HG03025 (cell line): Measurements from ENCODE around the gene CBARP.
A peak's percentile ranks its signal among the peaks of the same experiment; 100 is the strongest.

Experiments used
- ATAC-seq: cut with Tn5 transposase; IDR thresholded peaks from one replicate; pipeline ENCODE4 v1.9.1; 2021; ENCODE audit warnings: mild to moderate bottlenecking, moderate library complexity; ENCODE audit not compliant: unreplicated experiment, low FRiP score

CBARP gene

DNA sequence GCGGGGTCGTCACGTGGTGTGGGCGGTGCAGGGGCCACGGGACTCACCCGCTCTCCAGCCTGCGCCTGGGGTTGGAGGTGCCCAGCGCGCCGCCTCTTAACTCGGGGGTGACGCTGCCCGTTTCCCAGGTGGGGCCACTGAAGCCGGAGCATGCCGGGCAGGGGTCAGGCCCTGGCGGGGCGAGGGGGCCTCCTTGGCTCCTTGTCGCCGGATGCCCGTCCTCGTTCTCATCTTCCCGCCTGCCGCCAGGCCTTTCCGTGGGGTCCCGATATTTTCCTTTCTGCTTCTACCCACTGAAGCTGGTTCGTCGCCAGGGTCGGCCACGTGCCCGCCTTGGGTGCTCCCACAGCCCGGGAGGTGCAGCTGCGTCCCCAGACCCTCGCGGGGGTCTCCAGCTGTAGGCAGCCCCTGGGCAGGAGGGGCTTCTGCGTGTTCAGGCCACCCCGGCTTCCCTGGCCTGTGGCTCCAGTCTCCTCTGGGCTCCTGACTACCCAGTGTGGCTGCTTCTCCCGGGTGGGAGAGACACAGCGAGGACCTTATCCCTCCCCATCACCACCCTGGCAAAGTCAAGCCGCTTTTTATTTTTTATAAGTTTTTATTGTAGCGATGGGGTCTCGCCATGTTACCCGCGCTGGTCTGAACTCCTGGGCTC is 38.3 kb upstream of the CBARP start:
- peak; percentile 2 for ATAC-seq

DNA sequence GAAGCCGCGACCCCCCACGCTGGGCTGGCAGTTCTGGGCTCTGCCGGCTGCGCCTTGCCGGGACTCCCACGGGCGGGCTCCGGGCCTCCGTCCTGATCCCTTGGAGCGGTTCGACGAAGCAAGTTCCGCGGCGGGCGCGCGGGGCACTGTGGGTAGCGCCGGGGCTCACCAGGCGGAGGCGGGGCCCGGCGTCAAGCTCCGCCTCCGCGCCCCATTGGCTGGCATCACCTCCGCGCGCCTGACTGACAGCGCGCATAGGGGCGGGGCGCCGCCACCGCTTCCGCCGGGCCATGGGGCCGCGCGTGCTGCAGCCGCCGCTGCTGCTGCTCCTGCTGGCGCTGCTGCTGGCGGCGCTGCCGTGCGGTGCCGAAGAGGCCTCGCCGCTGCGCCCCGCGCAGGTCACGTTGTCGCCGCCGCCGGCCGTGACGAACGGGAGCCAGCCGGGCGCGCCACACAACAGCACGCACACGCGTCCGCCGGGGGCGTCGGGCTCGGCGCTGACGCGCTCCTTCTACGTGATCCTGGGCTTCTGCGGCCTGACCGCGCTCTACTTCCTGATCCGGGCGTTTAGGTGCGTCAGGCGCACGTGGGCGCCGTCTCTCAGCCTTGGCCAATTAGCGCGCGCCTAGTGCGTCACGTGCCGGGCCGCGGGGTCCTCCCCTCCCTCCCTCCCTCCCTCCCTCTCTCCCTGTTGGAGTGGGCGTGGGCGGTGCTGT is 37.6 kb upstream of the CBARP start, which contains the start of gene FAM174C:
FAM174C (plus strand) TSS at position 271 of the 716 bp plus-strand sequence; CDS start at position 291, 20 bp downstream.
- ATAC-seq, result peak; percentile 68

DNA sequence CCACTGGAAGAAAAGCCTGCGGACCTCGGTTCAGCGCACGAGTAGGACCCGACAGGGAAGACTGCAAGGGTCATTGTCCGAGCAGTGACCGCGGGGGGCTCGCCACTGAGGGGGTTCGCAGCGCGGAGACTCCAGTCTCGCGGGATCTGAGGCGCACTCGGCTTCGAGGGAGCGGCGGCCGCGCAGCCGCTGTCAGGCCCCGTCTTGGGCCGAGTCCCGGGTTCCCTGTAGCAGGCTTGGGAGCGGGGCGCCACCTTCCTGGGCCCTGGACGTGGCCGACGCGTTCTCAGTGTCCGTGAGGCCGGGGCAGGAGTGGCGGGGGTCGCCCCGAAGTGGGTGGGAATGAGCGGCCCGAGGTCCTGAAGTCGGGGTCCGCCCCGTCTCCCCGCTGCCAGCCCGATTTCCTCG is 37.1 kb upstream of the CBARP start:
- ATAC-seq, result no peak

DNA sequence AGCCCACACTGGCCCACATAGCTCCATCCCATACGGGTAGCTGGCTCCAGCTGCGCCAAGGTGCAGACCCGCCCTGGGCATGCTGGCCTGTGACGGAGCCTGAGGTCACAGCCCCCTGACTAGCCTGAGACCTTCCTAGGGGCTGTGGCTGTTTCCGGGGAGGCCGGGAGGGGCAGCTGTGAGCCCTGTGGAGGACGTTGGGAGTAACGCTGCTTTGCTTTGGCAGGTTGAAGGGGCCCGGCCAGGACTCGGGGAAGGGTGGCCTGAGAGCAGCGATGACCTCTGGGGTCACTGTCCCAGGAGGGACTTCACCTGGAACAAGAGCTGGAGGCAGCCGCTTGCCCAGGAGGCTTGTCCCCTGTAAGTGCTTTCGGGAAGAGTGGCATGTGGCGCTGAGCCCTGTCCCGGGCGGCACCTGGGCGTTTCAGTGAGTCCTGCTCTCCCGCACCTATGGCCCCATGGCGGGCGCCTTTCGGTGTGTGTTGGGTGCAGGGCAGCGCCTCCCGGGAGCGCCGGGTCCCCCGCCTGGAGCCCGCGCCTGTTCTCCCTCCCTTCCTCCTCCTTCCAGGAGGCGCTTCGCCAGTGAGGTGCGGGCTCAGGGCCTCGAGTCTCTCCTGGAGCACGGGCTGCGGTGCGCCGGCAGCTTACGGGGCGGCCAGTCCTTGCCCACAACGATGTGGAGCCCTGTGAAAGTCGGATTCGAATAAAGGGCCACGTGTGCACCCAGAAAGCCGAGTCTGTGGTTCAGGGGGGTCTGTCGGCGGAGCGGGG is 36.5 kb upstream of the CBARP start:
- ATAC-seq, result no peak

DNA sequence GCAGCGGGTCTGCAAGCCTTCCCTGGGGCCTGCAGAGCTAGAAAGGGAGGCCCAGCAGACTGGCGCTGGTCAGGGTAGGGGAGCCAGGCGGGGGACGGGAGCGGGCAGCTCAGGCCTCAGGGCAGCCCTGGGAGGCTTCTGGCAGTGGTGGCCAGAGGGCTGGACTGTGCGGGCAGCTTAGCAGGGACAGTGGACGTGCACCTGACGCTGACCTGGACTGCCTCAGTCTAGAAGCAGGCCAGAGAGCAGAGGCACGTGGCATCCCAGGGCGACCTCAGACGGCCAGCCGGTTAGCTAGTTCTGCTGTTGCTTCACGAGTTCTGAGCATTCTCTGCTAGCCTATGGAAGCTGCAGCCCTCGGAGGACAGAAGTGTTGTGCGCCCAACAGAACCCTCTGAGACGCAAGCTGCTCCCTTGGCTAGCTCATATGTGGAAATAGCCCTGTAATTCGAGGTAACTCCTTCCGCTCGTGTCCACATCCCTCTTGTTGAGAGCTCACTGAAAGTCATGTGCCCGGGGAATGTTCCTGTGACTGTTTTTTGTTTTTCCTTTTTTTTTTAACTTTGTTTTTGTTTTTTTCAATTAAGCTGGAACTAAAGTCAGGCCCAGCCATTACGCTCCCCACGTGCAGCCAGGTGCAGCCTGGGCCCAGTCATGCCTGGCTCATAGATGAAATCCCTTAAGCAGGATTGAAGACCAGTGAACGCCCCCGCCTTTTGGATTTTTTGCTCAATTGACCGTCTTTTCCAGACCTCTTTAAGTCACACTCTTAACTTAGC is 35.6 kb upstream of the CBARP start:
- ATAC-seq, result no peak

DNA sequence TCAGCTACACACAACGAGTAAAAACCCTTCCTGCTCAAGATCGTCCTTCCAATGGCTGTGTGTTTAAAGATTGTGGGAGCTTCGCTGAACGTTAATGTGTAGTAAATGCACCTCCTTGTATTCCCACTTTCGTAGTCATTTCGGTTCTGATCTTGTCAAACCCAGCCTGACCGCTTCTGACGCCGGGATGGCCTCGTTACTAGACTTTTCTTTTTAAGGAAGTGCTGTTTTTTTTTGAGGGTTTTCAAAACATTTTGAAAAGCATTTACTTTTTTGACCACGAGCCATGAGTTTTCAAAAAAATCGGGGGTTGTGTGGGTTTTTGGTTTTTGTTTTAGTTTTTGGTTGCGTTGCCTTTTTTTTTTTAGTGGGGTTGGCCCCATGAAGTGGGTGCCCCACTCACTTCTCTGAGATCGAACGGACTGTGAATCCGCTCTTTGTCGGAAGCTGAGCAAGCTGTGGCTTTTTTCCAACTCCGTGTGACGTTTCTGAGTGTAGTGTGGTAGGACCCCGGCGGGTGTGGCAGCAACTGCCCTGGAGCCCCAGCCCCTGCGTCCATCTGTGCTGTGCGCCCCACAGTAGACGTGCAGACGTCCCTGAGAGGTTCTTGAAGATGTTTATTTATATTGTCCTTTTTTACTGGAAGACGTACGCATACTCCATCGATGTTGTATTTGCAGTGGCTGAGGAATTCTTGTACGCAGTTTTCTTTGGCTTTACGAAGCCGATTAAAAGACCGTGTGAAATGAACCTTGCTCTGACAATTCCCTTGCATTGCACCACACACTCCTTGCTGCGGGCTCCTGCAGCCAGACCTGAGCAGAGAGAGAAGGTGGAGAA is 34.8 kb upstream of the CBARP start:
- ATAC-seq, result no peak

DNA sequence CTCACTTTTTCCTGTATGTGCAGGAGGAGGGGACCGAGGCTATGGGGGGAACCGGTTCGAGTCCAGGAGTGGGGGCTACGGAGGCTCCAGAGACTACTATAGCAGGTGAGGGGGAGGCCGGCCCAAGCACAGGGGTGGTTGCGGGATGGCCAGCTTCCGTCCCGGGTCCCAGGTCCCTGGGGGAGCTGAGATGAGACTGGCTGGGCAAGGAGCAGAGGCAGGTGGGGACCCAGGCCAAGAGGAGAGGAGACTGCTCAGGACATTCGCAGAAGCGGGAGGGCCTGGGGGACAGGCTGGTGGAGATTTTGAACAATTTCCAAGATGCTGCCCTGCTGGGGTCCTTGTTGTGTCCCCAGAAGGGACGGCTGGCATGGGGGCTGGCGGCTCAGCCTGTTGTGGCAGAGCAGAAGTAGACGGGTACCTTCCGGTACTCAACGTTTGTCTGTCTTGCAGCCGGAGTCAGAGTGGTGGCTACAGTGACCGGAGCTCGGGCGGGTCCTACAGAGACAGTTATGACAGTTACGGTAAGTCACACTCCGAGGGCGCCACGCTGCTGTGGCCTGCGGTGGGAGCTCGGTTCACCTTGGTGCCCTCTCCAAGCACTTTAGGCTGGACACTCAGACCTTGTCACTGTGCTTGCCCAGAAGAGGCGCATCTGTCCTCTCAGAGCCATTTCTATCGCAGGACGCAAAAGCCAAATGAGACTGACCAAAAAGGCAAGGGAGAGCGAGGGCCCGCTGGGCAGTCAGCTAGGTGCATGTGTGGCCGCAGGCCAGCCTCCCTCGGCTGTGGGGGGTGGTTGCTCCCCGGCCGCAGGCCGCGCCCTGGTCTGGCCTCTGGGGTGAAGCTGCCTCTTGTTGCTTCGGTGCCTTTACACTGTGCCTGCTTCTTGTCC is 34.0 kb upstream of the CBARP start:
- no peak for ATAC-seq

DNA sequence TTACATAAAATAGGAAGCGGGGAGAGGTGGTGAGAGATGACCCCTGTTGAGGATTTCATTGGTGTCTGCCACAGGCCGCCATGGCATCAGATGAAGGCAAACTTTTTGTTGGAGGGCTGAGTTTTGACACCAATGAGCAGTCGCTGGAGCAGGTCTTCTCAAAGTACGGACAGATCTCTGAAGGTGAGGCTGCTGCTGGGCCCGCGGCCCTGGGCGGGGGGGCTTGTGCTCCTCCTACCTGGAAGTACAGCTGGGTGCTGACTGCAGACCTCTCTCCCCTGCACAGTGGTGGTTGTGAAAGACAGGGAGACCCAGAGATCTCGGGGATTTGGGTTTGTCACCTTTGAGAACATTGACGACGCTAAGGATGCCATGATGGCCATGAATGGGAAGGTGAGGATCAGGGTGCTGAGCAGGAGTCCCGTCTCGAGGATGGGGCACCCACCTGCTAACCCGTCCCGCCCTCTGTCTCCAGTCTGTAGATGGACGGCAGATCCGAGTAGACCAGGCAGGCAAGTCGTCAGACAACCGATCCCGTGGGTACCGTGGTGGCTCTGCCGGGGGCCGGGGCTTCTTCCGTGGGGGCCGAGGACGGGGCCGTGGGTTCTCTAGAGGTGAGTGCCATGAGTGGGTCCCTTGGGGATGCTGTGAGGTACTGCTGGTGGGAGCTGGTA is 33.2 kb upstream of the CBARP start:
- no peak for ATAC-seq

DNA sequence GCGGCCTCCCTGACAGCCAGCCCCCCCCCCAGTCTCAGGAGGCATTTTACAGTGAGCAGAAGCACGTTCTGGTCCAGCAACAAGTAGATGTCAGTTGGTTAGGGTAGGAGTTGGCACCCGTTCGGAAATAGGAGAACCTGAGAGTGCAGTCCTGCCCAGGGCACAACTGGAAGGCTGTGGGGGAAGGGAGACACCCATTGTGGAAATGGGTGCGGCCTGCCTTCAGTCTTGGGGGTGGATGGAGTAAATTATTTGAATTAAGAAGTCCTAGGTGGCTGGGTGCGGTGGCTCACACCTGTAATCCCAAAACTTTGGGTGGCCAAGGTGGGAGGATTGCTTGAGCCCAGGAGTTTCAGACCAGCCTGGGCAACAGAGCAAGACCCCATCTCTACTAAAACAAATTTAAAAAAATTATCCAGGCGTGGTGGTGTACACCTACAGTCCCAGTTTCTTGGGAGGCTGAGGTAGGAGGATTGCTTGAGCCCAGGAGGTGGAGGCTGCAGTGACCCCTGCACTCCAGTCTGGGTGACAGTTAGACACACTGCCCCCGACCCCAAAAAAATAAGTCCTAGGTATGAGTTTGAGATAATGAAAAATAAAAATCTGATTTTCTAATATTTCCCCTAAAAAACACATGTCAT is 32.5 kb upstream of the CBARP start:
- ATAC-seq, result no peak

DNA sequence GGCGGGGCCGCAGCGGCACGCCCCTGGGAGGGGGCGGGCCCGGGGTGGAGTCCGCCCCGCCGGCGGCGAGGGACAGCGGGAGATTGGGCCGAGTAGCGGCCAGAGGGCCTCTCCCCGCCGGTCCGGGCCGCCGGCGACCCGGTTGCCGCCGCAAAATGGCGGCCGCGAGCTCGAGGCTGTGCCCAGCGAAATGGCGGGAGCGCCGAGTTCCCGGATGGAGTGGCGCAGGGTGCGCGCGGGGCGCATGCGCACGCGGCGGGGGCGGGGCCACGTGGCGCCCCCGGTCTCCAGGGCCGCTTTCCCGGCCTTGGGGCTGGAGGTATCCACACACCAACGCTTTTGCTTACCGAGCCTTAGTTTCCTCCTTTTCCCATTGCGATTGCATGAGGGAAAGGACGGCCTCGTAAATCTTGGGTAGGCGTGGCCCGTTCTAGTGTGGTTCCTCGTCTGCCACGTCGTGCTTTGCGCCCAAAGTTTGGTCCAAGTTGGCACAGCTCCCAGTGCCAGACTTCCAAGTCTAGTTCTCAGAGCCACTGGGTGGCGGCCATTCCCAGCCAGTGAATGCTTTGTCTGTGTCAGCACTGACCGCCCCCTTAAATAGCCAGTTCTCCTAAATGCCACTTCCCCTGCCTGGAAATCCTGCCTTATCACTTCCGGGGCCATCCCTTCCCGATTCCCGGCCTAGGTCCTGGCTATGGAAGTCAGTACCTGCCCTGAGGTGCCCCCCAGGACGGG is 31.8 kb upstream of the CBARP start:
- ATAC-seq, result peak; percentile 23

DNA sequence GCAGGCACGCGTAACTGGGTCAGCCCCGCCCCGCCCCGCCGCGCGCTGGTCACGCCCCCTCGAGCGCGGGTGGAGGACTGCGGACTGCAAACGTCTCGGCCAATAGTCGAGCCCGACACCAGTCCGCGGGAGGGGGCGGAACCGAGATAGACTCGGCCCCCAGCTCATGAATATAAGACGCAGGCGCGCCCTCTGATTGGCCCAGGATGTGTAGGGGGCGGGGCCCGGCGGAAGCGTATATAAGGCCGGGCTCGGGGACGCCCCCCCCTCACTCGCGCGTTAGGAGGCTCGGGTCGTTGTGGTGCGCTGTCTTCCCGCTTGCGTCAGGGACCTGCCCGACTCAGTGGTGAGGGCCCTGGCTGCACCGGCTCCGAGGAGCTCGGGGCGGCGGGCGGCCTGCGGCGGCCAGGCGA is 31.3 kb upstream of the CBARP start, which contains the start of gene CIRBP:
CIRBP (plus strand) TSS at position 268 of the 413 bp plus-strand sequence. CDS start 1,602 bp downstream, outside the sequence.
- ATAC-seq, result peak; percentile 55

DNA sequence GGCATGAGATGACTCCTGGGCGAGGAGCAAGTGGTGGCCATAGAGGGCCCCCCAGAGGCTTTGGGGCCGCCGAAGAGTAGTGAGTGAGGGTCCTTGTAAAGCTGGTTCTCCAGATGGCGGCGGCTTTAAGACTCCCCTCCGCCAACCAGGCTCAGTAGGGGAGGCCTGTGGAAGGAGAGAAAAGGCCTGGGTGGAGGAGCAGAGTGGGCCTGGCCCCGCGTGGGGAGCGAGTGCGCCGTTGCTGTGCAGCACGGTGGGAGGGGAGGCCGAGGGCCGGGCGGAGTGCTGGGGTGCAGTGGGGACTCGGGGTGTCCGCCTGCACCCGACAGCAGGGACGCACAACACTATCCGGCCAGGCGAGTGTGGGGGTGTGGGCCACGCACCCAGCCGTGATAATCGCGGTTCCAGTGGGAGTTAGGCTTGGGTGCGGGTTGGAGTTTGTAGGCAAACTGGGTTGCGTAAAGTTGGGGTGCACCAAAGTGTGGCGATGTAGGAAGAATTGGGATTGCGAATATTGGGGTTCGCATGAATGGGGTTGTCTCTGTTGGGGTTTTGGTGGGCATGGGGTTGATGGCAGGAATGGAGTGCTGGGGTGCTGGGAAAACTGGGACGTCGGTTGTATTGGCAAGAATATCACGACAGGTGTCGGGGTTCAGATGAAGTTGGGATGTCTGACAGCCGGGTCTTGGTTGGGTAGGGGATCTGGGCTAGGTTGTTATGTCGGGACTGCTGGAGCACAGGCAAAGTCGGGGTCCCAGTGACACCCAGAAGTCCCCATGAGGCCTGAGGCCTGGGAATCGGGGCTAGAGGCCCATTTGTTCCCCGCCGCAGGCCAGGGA is 30.6 kb upstream of the CBARP start:
- ATAC-seq, result no peak

DNA sequence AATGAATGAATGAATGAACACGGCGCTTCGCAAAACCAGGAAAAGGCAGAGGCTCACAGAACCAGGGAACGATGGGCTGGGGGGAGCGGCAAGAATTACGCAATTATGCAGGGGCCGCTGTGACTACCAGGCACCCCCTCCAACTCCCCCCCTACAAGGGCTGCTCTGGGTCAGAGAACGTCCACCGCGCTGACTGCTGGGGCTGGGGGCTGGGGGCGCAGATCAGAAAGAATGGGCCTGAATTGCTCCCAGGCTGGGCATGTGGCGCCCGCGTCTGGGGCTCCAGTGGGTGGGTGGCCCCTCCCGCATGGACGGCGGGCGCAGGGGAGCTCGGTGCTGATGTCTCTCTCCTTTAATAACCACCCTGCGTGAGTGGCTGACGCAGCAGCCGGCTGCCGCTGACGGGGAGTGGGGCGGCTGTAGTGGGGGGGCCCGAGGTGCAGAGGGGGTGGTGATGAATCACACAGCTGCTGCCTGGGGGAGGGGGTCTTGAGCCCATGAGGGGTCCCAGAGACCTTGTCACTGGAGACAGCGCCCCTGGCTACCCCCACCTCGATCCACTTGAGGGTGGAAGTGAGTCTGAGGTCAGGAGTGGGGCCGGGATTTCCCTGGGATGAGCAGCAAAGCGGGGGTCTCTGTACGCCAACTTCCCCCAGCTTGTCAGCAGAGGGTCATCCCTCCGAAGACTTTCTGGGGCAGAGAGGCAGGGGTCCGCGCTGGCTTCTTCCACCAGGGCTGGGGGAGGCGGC is 29.8 kb upstream of the CBARP start:
- ATAC-seq, result no peak

DNA sequence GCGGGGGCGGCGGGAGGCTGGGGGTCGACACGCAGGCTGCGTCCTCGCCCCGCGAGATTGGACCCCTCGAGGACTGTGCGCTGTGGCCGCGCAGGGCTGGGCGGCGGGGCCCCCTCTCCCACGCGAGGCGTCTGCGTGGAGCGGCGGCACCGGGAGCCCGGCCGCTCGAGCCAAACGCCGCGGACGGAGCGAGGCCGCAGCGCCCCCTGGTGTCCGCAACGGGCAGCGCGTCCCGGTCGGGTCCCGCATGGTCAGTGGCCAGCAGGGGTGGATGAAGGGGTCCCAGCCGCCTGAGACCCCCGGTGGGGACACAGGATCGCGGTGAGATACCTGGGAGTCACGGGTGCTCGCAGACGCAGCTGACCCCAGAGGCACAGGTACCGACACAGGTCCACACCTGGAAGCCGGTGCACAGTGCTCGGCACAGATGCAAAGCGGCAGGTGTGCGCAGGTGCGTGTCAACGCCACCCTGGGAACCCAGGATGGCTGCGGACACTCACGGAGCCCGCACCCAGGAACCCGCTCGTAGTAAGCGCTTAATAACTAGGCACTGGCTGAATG is 29.2 kb upstream of the CBARP start:
- peak; percentile 8 for ATAC-seq
